T-helper 2 cell treated with Interferon-gamma antibody and Interleukin-4, amounts not matched to agents 5 μg/mL and 100 μg/mL, for 36 hours (primary cell): ENCODE measurements around the gene SLC29A1.

Experiments used
- DNase-seq: peaks from one replicate; pipeline ENCODE4 v3.0.0; 2021; ENCODE audit warnings: low spot score
- H3K27ac Mint-ChIP-seq: one replicate; pipeline ENCODE4 v1.8.0; 2021; ENCODE audit warnings: mild to moderate bottlenecking, mixed read lengths
- H3K27me3 Mint-ChIP-seq: one replicate; pipeline ENCODE4 v1.8.0; 2021; ENCODE audit warnings: low read depth, mixed read lengths
- H3K36me3 Mint-ChIP-seq: one replicate; pipeline ENCODE4 v1.8.0; 2021; ENCODE audit warnings: low read depth, mixed read lengths
- H3K4me1 Mint-ChIP-seq: one replicate; pipeline ENCODE4 v1.8.0; 2021; ENCODE audit warnings: low read depth, mixed read lengths
- H3K4me3 Mint-ChIP-seq: one replicate; pipeline ENCODE4 v1.8.0; 2022; ENCODE audit warnings: mild to moderate bottlenecking, moderate library complexity, mixed read lengths
- H3K9me3 Mint-ChIP-seq: one replicate; pipeline ENCODE4 v1.8.0; 2021; ENCODE audit warnings: mixed read lengths

Gene SLC29A1

DNA sequence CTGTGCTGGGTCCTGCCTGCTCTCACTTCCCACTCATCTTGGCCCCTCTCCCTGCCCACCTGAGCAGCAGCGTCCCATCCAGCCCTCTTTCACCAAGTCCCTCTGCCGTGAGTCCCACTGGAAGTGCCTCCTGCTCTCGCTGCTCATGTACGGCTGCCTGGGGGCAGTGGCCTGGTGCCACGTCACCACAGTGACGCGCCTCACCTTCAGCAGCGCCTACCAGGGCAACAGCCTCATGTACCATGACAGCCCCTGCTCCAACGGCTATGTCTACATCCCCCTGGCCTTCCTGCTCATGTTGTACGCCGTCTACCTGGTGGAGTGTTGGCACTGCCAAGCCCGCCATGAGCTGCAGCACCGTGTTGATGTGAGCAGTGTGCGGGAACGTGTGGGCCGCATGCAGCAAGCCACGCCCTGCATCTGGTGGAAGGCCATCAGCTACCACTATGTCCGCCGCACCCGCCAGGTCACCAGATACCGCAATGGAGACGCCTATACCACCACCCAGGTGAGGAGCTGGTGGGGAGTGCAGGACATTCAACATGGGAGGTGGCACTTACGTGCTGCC is 49.7 kb downstream of the SLC29A1 start:
- H3K4me3 Mint-ChIP-seq: no peak overlapping the region
- DNase-seq: no peak
- peaks cover 73% of the 10 kb centered on the region for H3K27me3 Mint-ChIP-seq
- no peaks in the 10 kb centered on the region for H3K36me3 Mint-ChIP-seq
- no peak overlapping the region for H3K27ac Mint-ChIP-seq
- no peaks in the 10 kb centered on the region for H3K9me3 Mint-ChIP-seq
- peaks cover 5% of the 10 kb centered on the region for H3K4me1 Mint-ChIP-seq

DNA sequence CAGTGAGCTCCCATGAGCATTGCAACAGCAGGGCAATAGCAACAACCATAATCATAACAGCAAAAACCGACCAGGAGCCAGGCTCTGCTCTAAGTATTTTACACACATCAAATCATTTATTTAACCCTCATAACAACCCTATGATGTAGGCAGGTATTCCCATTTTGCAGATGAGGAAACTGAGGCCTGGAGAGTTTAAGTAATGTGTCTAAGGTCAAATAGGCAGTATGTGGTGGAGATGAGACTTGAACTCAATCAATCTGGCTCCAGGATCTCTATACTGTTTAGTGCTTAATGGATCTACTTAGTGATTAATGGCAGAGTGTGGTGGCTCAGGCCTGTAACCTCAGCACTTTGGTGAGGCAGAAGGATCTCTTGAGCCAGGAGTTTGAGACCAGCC is 50.2 kb downstream of the SLC29A1 start:
- H3K36me3 Mint-ChIP-seq: no peaks in the 10 kb centered on the region
- no peak for DNase-seq
- peaks cover 5% of the 10 kb centered on the region for H3K4me1 Mint-ChIP-seq
- no peaks in the 10 kb centered on the region for H3K9me3 Mint-ChIP-seq
- H3K27me3 Mint-ChIP-seq: peaks cover 71% of the 10 kb centered on the region
- H3K4me3 Mint-ChIP-seq: no peak overlapping the region
- H3K27ac Mint-ChIP-seq: no peak overlapping the region

DNA sequence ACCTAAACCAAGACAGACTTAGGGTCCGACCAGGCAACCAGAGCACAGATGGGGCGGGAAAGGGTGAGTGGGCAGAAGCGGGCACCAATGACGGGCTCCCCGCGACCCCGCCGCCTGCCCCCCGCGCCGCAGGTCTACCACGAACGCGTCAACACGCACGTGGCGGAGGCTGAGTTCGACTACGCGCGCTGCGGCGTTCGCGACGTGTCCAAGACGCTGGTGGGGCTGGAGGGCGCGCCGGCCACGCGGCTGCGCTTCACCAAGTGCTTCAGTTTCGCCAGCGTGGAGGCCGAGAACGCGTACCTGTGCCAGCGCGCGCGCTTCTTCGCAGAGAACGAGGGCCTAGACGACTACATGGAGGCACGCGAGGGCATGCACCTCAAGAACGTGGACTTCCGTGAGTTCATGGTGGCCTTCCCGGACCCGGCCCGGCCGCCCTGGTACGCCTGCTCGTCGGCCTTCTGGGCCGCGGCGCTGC is 51.9 kb downstream of the SLC29A1 start:
- no peak for DNase-seq
- Mint-ChIP-seq H3K36me3 (no peaks in the 10 kb centered on the region), H3K27ac (no peak overlapping the region), H3K27me3 (peaks cover 61% of the 10 kb centered on the region), H3K9me3 (no peaks in the 10 kb centered on the region), H3K4me1 (peaks cover 3% of the 10 kb centered on the region), H3K4me3 (no peak overlapping the region)

DNA sequence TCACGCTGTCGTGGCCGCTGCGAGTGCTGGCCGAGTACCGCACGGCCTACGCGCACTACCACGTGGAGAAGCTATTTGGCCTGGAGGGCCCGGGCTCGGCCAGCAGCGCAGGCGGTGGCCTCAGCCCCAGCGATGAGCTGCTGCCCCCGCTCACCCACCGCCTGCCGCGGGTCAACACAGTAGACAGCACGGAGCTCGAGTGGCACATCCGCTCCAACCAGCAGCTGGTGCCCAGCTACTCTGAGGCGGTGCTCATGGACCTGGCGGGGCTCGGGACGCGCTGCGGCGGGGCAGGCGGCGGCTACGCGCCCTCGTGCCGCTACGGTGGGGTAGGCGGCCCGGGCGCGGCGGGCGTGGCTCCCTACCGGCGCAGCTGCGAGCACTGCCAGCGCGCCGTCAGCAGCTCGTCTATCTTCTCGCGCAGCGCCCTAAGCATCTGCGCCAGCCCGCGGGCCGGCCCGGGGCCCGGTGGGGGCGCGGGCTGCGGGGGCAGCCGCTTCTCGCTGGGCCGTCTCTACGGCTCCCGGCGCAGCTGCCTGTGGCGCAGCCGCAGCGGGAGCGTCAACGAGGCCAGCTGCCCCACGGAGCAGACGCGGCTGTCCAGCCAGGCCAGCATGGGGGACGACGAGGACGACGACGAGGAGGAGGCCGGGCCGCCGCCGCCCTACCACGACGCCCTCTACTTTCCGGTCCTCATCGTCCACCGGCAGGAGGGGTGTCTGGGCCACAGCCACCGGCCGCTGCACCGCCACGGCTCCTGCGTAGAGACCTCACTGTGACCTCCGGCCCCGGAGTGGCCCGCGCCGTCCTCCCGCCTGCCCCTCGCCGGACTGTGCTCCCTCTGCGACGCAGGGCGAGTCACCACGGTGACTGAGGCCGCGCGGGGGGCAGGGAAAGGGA is 52.6 kb downstream of the SLC29A1 start:
- Mint-ChIP-seq H3K36me3 (no peaks in the 10 kb centered on the region), H3K27me3 (peaks cover 61% of the 10 kb centered on the region), H3K27ac (no peak overlapping the region), H3K4me1 (peaks cover 3% of the 10 kb centered on the region), H3K9me3 (no peaks in the 10 kb centered on the region), H3K4me3 (no peak overlapping the region)
- no peak for DNase-seq

DNA sequence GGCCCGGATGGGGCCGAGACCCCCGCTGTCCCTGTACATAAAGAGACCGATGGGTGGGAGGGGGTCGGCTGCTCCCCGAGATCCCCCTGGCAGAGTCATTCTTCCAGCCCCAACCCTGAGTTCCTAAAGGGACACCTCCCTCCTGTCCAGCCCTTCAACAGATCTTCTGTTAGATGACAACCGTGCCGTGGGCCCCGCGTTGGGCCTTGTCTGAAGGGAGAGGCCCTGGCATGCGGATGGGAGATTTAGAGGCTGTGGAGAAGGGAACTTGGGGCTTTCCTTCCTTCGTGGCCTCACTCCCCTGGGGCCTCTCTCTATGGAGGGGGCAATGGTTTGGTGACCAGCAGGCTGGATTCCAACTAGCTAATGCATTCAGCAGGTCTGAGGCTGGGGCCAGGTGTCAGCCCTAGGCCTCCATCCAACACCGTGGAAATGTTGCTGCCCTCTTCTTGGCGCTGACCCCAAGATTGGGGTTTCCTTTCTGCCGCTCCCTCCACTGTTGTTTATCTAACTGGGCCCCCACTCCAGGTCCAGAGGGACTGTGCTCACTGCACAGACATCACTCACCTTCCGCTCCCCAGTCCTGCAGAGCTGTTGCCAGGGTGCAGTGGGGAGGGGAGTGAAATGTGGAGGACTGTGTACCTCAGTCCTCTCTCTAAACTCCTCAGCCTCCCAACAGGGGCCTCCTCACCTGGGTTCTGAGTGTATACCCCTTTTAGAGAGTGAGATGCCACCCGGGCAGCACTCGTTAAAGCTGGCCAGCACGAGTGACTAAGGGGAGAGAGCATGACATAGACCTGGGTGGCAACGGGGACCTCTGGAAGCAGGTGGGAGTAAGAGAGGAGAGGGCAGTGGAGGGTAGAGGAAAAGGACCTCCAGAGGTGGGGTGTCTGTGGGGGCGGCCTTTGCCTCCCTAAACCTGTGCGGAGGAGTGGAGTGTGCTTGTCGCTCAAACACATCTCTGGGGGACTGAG is 53.6 kb downstream of the SLC29A1 start:
- no peak overlapping the region for H3K4me3 Mint-ChIP-seq
- H3K27ac Mint-ChIP-seq: no peak overlapping the region
- peaks cover 51% of the 10 kb centered on the region for H3K27me3 Mint-ChIP-seq
- no peaks in the 10 kb centered on the region for H3K9me3 Mint-ChIP-seq
- peaks cover 3% of the 10 kb centered on the region for H3K4me1 Mint-ChIP-seq
- no peak for DNase-seq
- H3K36me3 Mint-ChIP-seq: no peaks in the 10 kb centered on the region

GRCh38 chr6:44277763-44278162 is 54.4 kb downstream of the SLC29A1 start:
- Mint-ChIP-seq H3K4me1 (peaks cover 3% of the 10 kb centered on the region), H3K9me3 (no peaks in the 10 kb centered on the region), H3K27me3 (peaks cover 43% of the 10 kb centered on the region), H3K27ac (no peak overlapping the region), H3K4me3 (no peak overlapping the region), H3K36me3 (no peaks in the 10 kb centered on the region)
- DNase-seq: no peak

DNA sequence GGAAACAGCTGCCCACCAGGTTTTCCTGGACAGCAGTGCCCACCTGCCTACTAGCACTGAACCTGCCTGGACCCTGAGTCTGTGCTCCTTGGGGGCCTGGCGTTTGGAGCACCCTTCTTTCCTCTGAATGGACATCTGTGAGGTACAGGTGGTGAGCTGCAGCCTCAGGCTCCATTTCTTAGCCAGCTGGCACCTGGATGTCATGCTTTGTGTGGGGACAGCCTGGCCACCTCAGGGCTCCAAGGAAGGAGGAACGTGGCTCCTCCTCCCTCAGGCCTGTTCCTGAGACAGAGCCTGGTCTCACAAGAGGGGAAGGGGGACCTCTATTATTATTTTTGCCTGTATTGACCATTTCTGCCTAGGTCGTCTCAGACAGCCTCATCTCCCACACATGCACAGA is 54.9 kb downstream of the SLC29A1 start:
- peaks cover 38% of the 10 kb centered on the region for H3K27me3 Mint-ChIP-seq
- H3K27ac Mint-ChIP-seq: no peak overlapping the region
- no peak for DNase-seq
- H3K36me3 Mint-ChIP-seq: no peaks in the 10 kb centered on the region
- H3K9me3 Mint-ChIP-seq: no peaks in the 10 kb centered on the region
- no peak overlapping the region for H3K4me3 Mint-ChIP-seq
- H3K4me1 Mint-ChIP-seq: peaks cover 3% of the 10 kb centered on the region

DNA sequence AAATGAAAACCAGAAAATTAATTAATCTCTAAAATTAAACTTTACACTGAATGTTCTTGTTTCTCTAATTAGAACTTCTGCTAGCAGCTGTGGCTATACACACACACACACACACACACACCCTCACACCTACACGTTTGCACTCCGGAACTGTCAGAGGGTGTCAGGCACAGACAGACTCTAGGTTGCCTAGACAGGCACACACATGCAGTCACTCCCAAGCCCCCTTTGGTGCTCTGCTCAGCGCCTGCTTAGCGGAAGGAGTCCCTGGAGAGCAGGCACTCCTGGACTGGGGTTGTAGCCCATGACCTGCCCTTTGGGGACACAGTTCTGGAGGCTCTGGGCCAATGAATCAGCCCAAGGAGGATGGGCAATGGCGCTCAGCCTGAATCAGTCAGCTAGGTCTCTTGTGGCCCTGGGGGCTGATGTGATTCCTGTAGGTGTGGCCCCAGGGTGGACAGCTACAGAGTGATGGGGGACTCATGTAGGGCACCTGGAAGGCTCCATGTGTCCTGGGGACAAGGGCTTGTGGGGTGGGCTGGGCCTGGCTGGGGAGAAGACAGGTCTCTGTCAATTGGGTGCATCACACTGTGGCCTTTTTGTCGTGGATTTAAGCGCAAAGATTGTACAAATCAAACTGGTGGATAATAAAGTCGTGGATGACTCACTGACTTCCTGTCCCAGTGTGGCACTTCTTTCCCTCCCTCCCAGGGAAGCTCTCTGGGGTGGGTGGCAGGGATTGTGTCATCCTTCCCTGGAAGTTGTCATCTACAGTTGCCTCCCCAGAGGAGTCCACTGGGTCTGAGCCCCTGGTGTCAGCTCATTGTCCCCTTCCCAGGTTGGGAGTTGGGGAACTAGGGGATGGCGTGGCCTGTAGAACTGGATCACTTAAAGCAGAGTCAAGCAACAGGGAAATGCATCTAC is 55.6 kb downstream of the SLC29A1 start:
- Mint-ChIP-seq H3K9me3 (no peaks in the 10 kb centered on the region), H3K27ac (no peak overlapping the region), H3K27me3 (peaks cover 35% of the 10 kb centered on the region)

More for the DNA sequence above, 55.6 kb downstream of the SLC29A1 start:
- DNase-seq: no peak
- H3K36me3 Mint-ChIP-seq: no peaks in the 10 kb centered on the region
- H3K4me1 Mint-ChIP-seq: peaks cover 3% of the 10 kb centered on the region
- no peak overlapping the region for H3K4me3 Mint-ChIP-seq
